Adipocyte (in vitro differentiated cells): ENCODE measurements around the gene PIGT.

Experiments
- DNase-seq: peaks from one replicate; pipeline ENCODE4 v3.0.0-alpha.2; 2015; ENCODE audit warnings: low read depth
- H3K27me3 ChIP-seq: replicated peaks from 2 replicates; pipeline ENCODE4 v1.7.0; 2013; ENCODE audit warnings: mild to moderate bottlenecking, low read length, moderate library complexity; ENCODE audit not compliant: control insufficient read depth, insufficient read depth
- H3K36me3 ChIP-seq: 2 replicates; pipeline ENCODE4 v1.7.0; 2013; ENCODE audit warnings: low read length, mild to moderate bottlenecking, moderate library complexity; ENCODE audit not compliant: control insufficient read depth, insufficient read depth, severe bottlenecking
- H3K4me1 ChIP-seq: 2 replicates; pipeline ENCODE4 v1.7.0; 2013; ENCODE audit warnings: mild to moderate bottlenecking, low read length, moderate library complexity; ENCODE audit not compliant: control insufficient read depth, insufficient read depth
- H3K4me3 ChIP-seq: 2 replicates; pipeline ENCODE4 v1.7.0; 2013; ENCODE audit warnings: mild to moderate bottlenecking, low read length, moderate library complexity
- H3K9ac ChIP-seq: 2 replicates; pipeline ENCODE4 v1.7.0; 2013; ENCODE audit warnings: mild to moderate bottlenecking, low read length, moderate library complexity
- H3K9me3 ChIP-seq: 2 replicates; pipeline ENCODE4 v1.7.0; 2013; ENCODE audit warnings: mild to moderate bottlenecking, low read length, moderate library complexity; ENCODE audit not compliant: control insufficient read depth

Gene PIGT

DNA sequence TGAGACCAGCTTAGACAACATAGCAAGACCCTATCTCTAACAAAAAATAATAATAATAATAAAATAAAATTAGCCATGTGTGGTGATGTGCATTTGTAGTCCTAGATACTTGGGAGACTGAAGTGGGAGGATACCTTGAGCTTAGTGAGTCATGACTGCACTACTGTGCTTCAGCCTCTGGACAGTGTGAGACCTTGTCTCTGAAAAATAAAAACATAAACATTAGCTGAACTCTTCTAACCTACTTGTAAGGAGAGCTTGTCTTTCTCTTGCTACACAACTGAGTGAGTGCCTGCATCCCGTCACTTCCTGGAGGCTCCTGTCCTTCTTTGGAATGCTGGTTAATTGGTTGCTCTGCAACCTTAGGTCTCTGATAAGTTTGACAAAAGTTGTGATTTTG is 13.0 kb upstream of the PIGT start:
- no peak overlapping the region for H3K4me3 ChIP-seq
- no peaks in the 10 kb centered on the region for H3K36me3 ChIP-seq
- no peaks in the 10 kb centered on the region for H3K27me3 ChIP-seq
- no peak overlapping the region for H3K9ac ChIP-seq
- DNase-seq, result peak; percentile 15
- no peaks in the 10 kb centered on the region for H3K4me1 ChIP-seq
- H3K9me3 ChIP-seq, result peaks cover 10% of the 10 kb centered on the region

DNA sequence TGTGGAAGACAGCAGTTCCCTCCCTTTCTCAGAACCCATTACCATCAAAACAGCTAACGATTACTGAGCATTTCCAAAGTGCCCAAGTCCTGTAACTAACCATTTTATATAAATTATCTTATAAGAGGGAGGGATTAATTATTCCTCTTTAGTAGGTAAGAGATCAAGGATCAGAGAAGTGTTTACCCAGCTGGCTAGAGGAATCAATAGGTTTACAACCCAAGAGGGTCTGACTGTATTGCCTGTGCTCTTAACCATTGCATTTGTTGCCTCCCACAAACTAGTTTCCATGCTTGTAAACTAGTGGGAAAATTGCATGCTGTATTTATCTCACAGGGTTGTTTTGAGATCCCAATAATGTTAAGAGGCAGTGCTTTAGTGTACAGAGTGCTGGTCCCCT is 11.5 kb upstream of the PIGT start:
- no peak overlapping the region for H3K4me3 ChIP-seq
- no peaks in the 10 kb centered on the region for H3K36me3 ChIP-seq
- H3K9me3 ChIP-seq, result peaks cover 3% of the 10 kb centered on the region
- no peak overlapping the region for H3K9ac ChIP-seq
- H3K4me1 ChIP-seq, result no peaks in the 10 kb centered on the region
- H3K27me3 ChIP-seq, result no peaks in the 10 kb centered on the region
- DNase-seq, result no peak

DNA sequence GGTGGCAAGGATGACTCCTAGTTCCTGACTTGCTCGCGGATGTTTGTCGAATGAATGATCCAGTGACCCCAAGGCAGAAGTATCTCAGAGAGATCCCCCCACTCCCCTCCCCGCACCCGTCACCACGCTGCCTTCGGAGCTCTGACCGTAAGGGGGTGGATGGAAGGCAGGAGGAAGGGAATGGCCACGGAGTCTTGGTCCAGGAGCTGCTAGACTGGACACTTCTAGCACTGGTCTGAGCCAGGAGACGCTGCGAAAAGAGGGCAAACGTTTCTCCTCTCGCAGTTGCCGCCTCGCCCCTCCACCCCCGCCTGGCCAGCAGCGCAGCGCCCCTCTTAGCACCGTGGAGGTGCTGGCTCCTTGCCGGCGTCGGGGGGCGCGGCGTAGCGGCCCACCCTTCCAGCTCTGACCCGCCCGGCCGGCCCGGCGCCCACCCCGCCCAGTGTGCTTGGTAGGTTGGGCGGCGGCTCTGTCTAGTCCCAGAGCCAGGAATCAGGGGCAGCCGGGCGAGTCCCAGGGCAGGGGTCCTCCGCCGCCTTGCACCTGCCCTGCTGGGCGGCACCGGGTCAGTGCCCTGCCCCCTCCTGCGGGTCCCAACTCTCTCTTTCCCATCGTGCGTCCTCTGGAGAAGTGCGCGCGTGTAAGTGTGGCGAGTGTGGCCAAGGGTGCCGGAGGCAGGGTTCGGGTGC is 10.2 kb upstream of the PIGT start:
- H3K9ac ChIP-seq, result peak overlapping the region; percentile 67
- no peaks in the 10 kb centered on the region for H3K36me3 ChIP-seq
- no peaks in the 10 kb centered on the region for H3K9me3 ChIP-seq
- H3K27me3 ChIP-seq, result no peaks in the 10 kb centered on the region
- no peaks in the 10 kb centered on the region for H3K4me1 ChIP-seq
- DNase-seq, result peak; percentile 27
- peak overlapping the region; percentile 85 for H3K4me3 ChIP-seq

GRCh38 chr20:45406260-45407066 is 9.5 kb upstream of the PIGT start:
- peak overlapping the region; percentile 73 for H3K9ac ChIP-seq
- no peaks in the 10 kb centered on the region for H3K36me3 ChIP-seq
- no peaks in the 10 kb centered on the region for H3K27me3 ChIP-seq
- H3K9me3 ChIP-seq, result no peaks in the 10 kb centered on the region
- H3K4me3 ChIP-seq, result peak overlapping the region; percentile 85
- DNase-seq, result peak; percentile 78
- no peaks in the 10 kb centered on the region for H3K4me1 ChIP-seq

- H3K4me3 ChIP-seq, result peak overlapping the region; percentile 85
- H3K4me1 ChIP-seq, result no peaks in the 10 kb centered on the region
- no peaks in the 10 kb centered on the region for H3K9me3 ChIP-seq
- H3K36me3 ChIP-seq, result no peaks in the 10 kb centered on the region
- H3K27me3 ChIP-seq, result no peaks in the 10 kb centered on the region
- peak; percentile 50 for DNase-seq
- peak overlapping the region; percentile 73 for H3K9ac ChIP-seq
These were observed 8.7 kb upstream of the PIGT start for GRCh38 chr20:45407067-45407745.

- Histone ChIP-seq H3K4me1 (no peaks in the 10 kb centered on the region), H3K36me3 (no peaks in the 10 kb centered on the region), H3K27me3 (no peaks in the 10 kb centered on the region), H3K9ac (peak within 1 kb of the TSS; percentile 73), H3K4me3 (peak within 1 kb of the TSS; percentile 85), H3K9me3 (no peaks in the 10 kb centered on the region)
- no peak for DNase-seq
These were observed 7.9 kb upstream of the PIGT start, which contains the start of gene DBNDD2 for GRCh38 chr20:45407783-45408645. Gene DBNDD2, plus strand, starts transcription at chr20:45408289. Its CDS starts 179 bp downstream, at chr20:45408468.

DNA sequence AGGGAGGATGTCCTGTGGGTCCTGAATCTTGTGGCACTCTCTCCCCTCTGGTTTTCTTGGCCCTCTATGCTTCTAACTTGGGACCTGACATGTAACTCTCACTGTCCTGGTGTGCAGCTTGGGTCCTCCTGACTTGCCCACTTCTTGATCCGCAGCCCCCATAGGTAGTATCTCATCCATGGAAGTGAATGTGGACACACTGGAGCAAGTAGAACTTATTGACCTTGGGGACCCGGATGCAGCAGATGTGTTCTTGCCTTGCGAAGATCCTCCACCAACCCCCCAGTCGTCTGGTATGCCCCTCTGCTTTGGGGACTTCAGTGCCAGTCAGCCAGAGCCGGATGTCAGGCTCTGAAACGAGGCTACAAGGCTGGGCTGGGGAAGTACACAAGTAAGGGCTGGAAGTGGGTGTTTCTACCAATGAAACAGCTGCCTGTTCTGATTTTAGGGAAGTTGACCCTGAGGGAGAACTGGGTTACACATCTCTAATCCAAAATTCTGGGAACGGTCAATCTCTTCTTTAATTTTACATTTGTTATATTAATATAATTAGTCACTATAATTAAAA is 7.2 kb upstream of the PIGT start:
- H3K9me3 ChIP-seq, result no peaks in the 10 kb centered on the region
- no peaks in the 10 kb centered on the region for H3K36me3 ChIP-seq
- H3K4me3 ChIP-seq, result no peak overlapping the region
- H3K27me3 ChIP-seq, result no peaks in the 10 kb centered on the region
- H3K4me1 ChIP-seq, result no peaks in the 10 kb centered on the region
- no peak overlapping the region for H3K9ac ChIP-seq
- no peak for DNase-seq

GRCh38 chr20:45409521-45410272 is 6.2 kb upstream of the PIGT start:
- Histone ChIP-seq H3K27me3 (no peaks in the 10 kb centered on the region), H3K4me3 (no peak overlapping the region), H3K36me3 (no peaks in the 10 kb centered on the region), H3K9me3 (no peaks in the 10 kb centered on the region), H3K4me1 (no peaks in the 10 kb centered on the region), H3K9ac (no peak overlapping the region)
- no peak for DNase-seq

- Histone ChIP-seq H3K36me3 (no peaks in the 10 kb centered on the region), H3K27me3 (no peaks in the 10 kb centered on the region), H3K9ac (no peak overlapping the region), H3K9me3 (no peaks in the 10 kb centered on the region), H3K4me1 (no peaks in the 10 kb centered on the region), H3K4me3 (no peak overlapping the region)
- no peak for DNase-seq
These were observed 5.1 kb upstream of the PIGT start for GRCh38 chr20:45410887-45411286.

GRCh38 chr20:45412653-45413052 is 3.3 kb upstream of the PIGT start:
- H3K4me1 ChIP-seq, result peaks cover 11% of the 10 kb centered on the region
- H3K4me3 ChIP-seq, result no peak overlapping the region
- no peaks in the 10 kb centered on the region for H3K9me3 ChIP-seq
- no peaks in the 10 kb centered on the region for H3K36me3 ChIP-seq
- DNase-seq, result no peak
- H3K9ac ChIP-seq, result no peak overlapping the region
- no peaks in the 10 kb centered on the region for H3K27me3 ChIP-seq
